Stimulated activated CD4-positive, alpha-beta T cell treated with anti-CD3 and anti-CD28 coated beads, Interleukin-12 subunit alpha, Interleukin-12 subunit beta, amount 100 ng/mL, for 48 hours (primary cell): Measurements from ENCODE around the gene KRT75.
"Not testable (repeated sequence)": the region's sequence is repeated elsewhere in the genome, so short reads cannot be mapped to it uniquely, and the experiment has no call there.

Experiments
- DNase-seq, 3 donors: peaks; one replicate each; pipeline ENCODE4 v3.0.0-alpha.2; 2020; ENCODE audit warnings: low read depth in 2 of 3, low spot score in 1 of 3

Gene KRT75

GRCh38 chr12:52417740-52418139, 16.4 kb downstream of the KRT75 start:
- DNase-seq, result no peak

DNA sequence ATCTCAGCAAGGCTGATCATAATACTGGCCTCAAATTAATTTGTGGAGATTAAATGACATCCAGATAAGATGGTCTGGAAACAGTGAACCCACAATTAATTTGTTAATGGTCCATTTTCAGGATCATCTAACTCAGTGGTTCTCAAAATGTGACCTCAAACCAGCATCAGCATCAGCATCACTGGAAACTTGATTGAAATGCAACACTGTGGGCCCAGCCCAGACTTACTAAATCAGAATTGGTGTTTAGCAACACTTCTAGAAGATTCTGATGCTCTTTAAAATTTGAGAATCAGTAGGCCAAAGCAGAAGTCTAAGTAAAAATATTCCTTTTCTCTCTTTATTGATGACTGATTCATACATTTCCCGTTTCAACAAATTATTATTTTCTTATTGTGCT, 17.4 kb downstream of the KRT75 start:
- no peak for DNase-seq

- no peak for DNase-seq
These were observed 18.1 kb downstream of the KRT75 start for GRCh38 chr12:52415870-52416750.

DNA sequence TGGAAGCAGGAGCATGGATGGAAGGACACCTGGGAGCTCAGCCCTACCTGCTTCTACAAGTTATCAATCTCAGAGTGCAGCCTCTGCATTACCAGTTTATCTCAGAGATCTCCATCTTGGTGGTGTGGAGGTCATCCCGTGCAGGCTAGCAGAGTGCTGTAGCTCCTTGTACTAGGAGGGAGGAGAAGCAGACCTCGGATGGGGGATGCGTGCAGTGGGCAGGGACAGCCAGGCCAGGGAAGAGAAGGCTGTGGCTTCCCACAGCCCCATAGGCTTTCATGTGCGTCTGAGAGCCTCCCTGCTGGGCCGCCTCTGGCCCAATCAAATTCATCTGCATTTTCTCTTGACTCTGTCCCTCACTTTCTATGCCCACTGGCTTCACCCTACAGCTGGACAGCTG, 19.2 kb downstream of the KRT75 start:
- DNase-seq, result no peak

- DNase-seq, result no peak
These were observed 20.3 kb downstream of the KRT75 start for GRCh38 chr12:52413782-52414345.

- no peak for DNase-seq
These were observed 21.0 kb downstream of the KRT75 start for GRCh38 chr12:52413202-52413601.

GRCh38 chr12:52411815-52412214, 22.4 kb downstream of the KRT75 start:
- no peak for DNase-seq

GRCh38 chr12:52410589-52411248, 23.5 kb downstream of the KRT75 start:
- DNase-seq, result not testable (repeated sequence)

DNA sequence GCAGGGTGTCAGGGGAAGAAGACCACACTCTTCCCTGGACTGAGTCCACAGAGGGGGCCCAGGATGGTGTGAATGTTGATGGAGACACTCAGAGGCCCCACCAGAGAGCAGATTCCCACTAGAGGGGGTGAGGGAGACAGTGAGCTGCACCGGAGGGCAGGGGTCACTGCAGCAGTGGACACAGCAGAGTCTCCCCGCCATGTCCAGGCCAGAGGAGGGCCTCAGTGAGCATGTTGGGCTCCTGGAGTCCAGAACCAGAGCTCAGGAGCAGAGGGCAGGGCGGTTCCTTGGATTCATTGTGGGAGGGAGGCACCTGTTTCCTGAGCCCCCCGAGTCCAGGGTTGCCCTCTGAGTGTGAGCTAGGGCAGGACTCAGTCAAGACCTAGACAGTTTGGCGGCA, 26.3 kb downstream of the KRT75 start:
- no peak for DNase-seq

- DNase-seq, result no peak
These were observed 28.2 kb downstream of the KRT75 start, which contains the start of gene KRT82 for GRCh38 chr12:52405922-52406385. TSS of gene KRT82 (minus strand) at chr12:52406335. CDS start at chr12:52406277, 58 bp downstream.

DNA sequence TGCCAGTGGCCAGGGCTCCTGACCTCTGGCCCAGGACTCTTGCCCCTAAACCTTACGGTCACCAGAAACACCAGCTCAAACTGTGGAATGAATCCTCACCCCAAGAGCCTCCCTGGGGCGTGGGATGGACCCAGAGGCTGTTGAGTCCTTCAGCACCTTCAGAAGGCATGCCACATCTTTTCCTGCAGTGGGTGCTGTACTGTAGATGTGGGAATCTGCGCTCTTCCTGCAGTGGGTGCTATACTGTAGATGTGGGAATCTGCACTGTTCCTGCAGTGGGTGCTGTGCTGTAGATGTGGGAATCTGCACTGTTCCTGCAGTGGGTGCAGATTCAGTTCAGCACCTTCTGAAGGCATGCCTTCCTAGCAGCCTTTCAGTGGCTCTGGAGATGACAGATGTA, 29.2 kb downstream of the KRT75 start:
- DNase-seq, result no peak

- no peak for DNase-seq
These were observed 30.6 kb downstream of the KRT75 start for GRCh38 chr12:52403561-52403960.

GRCh38 chr12:52402873-52403540, 31.2 kb downstream of the KRT75 start:
- no peak for DNase-seq

GRCh38 chr12:52402377-52402776, 31.8 kb downstream of the KRT75 start:
- DNase-seq, result no peak

DNA sequence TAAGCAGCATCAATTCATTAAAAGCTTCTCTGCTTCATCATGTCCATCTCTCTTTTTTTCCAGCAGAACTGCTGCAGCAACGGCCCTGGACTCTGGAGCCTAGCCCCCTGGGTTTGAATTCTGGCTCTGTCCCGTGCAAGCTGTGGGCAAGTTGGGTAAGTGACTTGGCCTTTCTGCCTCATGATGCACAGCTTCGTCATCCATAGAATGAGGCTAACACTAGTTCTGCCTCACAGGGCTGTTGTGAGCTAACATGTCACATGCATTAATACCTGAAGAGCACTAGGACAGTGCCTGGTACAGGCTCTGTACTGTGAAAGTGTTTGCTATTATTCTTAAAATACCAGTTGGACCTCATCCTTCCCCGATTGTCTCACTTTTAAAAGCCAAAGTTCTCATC, 32.2 kb downstream of the KRT75 start:
- no peak for DNase-seq

DNA sequence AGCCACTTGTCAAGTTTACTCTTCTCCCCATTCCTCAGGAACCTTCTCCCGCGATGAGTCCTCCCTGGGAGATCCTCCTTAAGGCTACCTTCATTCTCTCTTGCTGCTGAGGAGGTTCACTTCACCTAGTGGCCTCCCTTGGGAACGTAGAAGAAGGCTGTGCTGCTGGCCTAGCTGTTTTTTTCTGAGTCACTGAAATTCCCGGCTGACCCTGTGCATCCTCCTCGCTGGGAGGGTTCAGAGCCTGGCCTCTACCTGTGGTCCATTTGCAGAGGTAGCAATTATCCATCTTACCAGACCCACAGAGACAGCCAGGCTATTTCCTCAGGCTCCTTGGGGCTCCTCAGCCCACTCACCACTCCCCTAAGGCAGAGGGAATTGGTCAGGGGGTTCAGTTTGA, 32.6 kb downstream of the KRT75 start:
- DNase-seq, result no peak

DNA sequence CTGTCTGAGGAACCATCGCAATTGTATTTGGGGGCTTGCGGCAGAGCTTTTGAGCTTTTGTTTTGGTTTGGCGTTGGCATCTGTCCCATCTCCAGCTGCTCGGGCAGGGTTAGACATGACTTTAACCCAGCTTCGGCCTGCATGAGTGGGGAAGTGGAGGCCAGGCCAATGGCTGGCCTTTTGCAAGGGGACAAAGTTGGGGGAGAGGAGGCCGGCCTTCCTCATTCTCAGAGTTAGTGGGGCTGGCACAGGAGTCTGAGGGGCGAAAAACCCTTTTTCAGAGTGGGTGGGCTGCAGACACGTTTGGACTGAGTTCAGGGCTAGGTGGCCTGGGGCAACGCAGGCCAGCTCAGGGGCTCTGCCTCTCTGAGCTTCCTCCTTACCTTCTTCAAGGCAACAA, 33.3 kb downstream of the KRT75 start:
- DNase-seq, result no peak

DNA sequence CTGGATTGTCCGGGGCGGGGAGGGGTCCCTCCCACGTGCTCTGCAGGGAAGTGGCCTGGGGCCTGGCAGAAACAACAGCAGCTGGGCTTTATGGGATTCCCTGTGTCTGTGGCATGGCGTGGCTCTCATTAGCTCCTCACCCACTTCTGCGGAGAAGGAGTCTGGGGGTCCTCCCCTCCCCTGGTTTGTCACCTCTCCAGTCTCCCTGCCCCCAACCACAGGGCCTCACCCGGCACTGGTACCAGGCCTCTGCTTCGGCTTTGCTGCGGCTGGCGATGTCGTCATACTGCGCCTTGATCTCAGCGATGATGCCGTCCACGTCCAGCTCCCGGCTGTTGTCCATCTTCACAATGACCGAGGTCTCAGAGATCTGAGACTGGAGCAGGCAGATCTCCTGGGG, 34.4 kb downstream of the KRT75 start:
- no peak for DNase-seq

- no peak for DNase-seq
These were observed 36.0 kb downstream of the KRT75 start for GRCh38 chr12:52398176-52398575.

DNA sequence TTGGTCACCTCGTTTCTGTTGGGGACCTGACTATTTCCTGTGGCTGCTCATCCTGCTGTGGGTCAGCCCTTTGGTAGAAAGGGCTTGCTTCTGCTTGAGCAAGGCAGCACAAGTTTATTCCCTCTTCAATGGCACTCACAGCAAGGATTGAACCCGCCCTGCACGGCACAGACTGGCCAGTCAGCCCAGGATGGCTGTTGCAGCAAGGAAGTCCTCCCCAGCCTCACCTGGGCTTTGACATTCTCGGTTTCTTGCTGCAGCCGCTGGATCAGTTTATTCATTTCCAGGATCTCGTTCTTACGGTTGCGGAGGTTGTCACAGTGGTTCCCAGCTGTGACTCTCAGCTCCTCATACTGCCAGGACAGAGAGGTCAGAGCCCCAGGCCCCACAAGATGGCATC, 37.5 kb downstream of the KRT75 start:
- no peak for DNase-seq

- no peak for DNase-seq
These were observed 38.3 kb downstream of the KRT75 start for GRCh38 chr12:52395761-52396434.
